Fibroblast of lung (primary cell): ENCODE measurements around the gene MYRIP. TPM values are rescaled to one million over a fixed set of nuclear protein-coding genes. Genes with fewer than 3 reads are reported as not detected.

Experiments
- DNase-seq, 2 donors: peaks; one replicate each; pipeline versions ENCODE4 v3.0.0 to v3.0.0-alpha.2; 2010; ENCODE audit warnings: low read depth in 2 of 2
- H2AFZ ChIP-seq: 2 replicates; pipeline ENCODE4 v1.5.1; 2012; ENCODE audit warnings: low read length, control low read depth, inconsistent platforms
- H3K27ac ChIP-seq: 2 replicates; pipeline ENCODE4 v1.5.1; 2011; ENCODE audit warnings: low read length, control low read depth; ENCODE audit not compliant: insufficient read depth
- H3K27me3 ChIP-seq: 2 replicates; pipeline ENCODE4 v1.5.1; 2011; ENCODE audit warnings: mild to moderate bottlenecking, low read length; ENCODE audit not compliant: control insufficient read depth, insufficient read depth
- H3K36me3 ChIP-seq: 2 replicates; pipeline ENCODE4 v1.5.1; 2011; ENCODE audit warnings: low read length; ENCODE audit not compliant: control insufficient read depth, insufficient read depth
- H3K4me1 ChIP-seq: 2 replicates; pipeline ENCODE4 v1.5.1; 2011; ENCODE audit warnings: low read length; ENCODE audit not compliant: control insufficient read depth, insufficient read depth; ENCODE audit errors: extremely low read depth
- H3K4me2 ChIP-seq: 2 replicates; pipeline ENCODE4 v1.5.1; 2011; ENCODE audit warnings: low read length, control low read depth; ENCODE audit not compliant: insufficient read depth; ENCODE audit errors: extremely low read depth
- H3K4me3 ChIP-seq, 4 experiments: fragments of 200-600 bp in 1 of 4; sonication (generic) in 1 of 4; replicated peaks in 1 of 4; 2 replicates each; pipeline ENCODE4 v1.5.1; 2011 to 2016; ENCODE audit warnings: low read length in 4 of 4, low read depth in 3 of 4, mild to moderate bottlenecking in 3 of 4, control low read depth in 2 of 4, inconsistent platforms in 1 of 4, mixed read lengths in 1 of 4; ENCODE audit not compliant: insufficient read depth in 1 of 4; ENCODE audit errors: control extremely low read depth in 1 of 4
- H3K79me2 ChIP-seq: 2 replicates; pipeline ENCODE4 v1.5.1; 2012; ENCODE audit warnings: mild to moderate bottlenecking, low read length, inconsistent platforms; ENCODE audit not compliant: control insufficient read depth, insufficient read depth
- H3K9ac ChIP-seq: 2 replicates; pipeline ENCODE4 v1.5.1; 2011; ENCODE audit warnings: mild to moderate bottlenecking, low read length, control low read depth; ENCODE audit not compliant: insufficient read depth
- H3K9me3 ChIP-seq: 2 replicates; pipeline ENCODE4 v1.5.1; 2012; ENCODE audit warnings: low read depth, low read length; ENCODE audit not compliant: control insufficient read depth, insufficient read depth
- H4K20me1 ChIP-seq: 2 replicates; pipeline ENCODE4 v1.5.1; 2011; ENCODE audit warnings: low read length; ENCODE audit not compliant: control insufficient read depth, insufficient read depth; ENCODE audit errors: extremely low read depth
- EZH2 ChIP-seq: IDR thresholded peaks from 2 replicates; pipeline ENCODE4 v1.5.1; 2012; ENCODE audit warnings: low read length, control low read depth, mild to moderate bottlenecking; ENCODE audit errors: missing control alignments
- polyA plus RNA-seq, 2 donors: library from polyadenylated mRNA; depleted of rRNA in 1 of 2; stranded (reverse) in 1 of 2; unstranded in 1 of 2; fragments of >200 nt; gene quantifications; 2 replicates each; pipeline ENCODE4 v1.2.1, GENCODE V29; 2011 to 2012; ENCODE audit warnings: missing spikeins in 1 of 2
- total RNA-seq: library from RNA; depleted of rRNA; stranded (reverse); fragments of >200 nt; gene quantifications from 2 replicates; pipeline ENCODE4 v1.2.1, GENCODE V29; 2014
- TF ChIP-seq, protein P1 (sequence below), 2 donors: IDR thresholded peaks in 1 of 2; conservative IDR thresholded peaks in 1 of 2; 1 replicate in 1 of 2; 2 replicates in 1 of 2; pipeline ENCODE4 v1.5.1; 2011 to 2012; ENCODE audit warnings: low read length in 2 of 2, control low read depth in 1 of 2, inconsistent platforms in 1 of 2, low read depth in 1 of 2, mild to moderate bottlenecking in 1 of 2

The MYRIP gene
- total and polyA plus RNA-seq, 2 donors (not counting 1 experiment from before 2014, with no cell fraction given) = 0.02 TPM; not detected in 1

DNA sequence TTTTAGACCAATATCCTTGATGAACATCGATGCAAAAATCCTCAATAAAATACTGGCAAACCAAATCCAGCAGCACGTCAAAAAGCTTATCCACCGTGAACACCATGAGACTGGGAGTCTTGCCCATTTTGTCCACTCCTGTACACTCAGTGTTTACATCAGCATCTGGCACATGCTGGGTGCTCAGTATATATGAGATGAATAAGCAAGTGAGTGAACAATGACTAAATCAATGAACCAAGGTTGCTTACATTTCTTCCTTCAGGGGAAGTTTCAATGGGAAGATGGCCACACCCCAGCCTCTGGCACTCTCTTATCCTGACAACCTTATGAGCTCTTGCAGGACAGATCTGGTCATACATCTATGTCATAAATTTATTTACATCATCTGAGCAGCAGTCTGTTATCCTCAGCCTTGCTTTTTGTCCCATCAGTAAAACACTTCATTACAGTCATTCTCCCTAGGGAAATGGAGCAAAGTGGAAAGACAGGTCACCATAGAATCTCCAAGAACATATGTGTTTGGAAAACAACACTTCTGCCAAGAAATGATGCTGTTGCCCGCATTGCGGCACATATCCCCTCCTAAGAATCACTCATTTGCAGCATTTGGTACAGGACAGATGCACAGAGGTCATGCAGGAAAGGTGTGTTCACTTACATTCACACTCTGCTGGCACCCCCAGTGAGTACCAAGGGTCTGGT is 328.3 kb downstream of the MYRIP start:
- no peaks in the 10 kb centered on the region for H3K9me3 ChIP-seq
- peak; percentile 8 to 51 for DNase-seq

DNA sequence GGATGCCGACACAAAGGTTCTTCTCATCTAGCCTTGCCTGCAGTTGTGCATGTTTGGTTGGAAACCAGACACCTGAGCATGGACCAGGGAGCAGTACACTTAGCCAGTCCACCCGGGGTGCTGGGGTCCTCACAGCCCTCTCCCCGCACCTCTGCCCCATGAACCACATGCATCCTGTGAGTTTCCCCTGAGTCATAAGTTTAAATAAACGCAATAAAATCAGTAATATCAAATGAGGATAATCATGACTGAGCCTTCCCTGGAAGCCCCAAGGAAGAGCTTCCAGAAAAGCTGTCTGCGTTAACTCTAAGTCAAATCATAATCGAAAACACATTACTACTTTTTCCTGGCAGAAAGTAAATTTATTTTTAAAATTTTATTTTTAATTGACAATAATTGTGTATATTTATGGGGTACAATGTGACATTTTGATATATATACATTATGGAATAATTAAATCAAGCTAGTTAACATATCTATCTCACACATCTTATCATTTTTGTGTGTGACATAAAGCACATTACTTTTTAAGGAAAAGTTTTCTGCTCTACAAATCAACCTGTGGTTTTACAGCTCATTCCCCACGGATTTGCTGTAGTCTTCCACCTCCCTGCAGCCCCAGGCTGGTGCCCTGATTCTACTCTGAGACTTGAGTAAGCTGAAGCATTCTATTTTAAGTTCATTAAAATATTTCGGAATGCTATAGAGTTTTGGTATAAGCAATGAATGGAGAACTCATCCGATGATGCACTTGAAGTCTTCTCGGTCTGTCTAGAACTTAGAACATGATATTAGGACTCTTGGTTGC is 334.1 kb downstream of the MYRIP start:
- no peaks in the 10 kb centered on the region for H3K9me3 ChIP-seq
- no peak overlapping the region for H3K27ac ChIP-seq
- H3K4me2 ChIP-seq = no peak overlapping the region
- no peaks in the 10 kb centered on the region for H3K27me3 ChIP-seq
- H4K20me1 ChIP-seq = no peaks in the 10 kb centered on the region
- no peaks in the 10 kb centered on the region for H3K79me2 ChIP-seq
- no peak for TF ChIP-seq EZH2
- TF ChIP-seq, protein P1, sequence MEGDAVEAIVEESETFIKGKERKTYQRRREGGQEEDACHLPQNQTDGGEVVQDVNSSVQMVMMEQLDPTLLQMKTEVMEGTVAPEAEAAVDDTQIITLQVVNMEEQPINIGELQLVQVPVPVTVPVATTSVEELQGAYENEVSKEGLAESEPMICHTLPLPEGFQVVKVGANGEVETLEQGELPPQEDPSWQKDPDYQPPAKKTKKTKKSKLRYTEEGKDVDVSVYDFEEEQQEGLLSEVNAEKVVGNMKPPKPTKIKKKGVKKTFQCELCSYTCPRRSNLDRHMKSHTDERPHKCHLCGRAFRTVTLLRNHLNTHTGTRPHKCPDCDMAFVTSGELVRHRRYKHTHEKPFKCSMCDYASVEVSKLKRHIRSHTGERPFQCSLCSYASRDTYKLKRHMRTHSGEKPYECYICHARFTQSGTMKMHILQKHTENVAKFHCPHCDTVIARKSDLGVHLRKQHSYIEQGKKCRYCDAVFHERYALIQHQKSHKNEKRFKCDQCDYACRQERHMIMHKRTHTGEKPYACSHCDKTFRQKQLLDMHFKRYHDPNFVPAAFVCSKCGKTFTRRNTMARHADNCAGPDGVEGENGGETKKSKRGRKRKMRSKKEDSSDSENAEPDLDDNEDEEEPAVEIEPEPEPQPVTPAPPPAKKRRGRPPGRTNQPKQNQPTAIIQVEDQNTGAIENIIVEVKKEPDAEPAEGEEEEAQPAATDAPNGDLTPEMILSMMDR (conservative IDR thresholded peaks at IDR 0.05 in 1 of 2, IDR thresholded peaks at IDR 0.05 in 1 of 2; ENCODE audit: low read depth in 1 of 2, low read length in 2 of 2) = no peak
- DNase-seq = peak in 1 of 2 donors; percentile 12
- no peak overlapping the region for H3K4me3 ChIP-seq
- H3K9ac ChIP-seq = no peak overlapping the region
- no peaks in the 10 kb centered on the region for H3K4me1 ChIP-seq
- no peak overlapping the region for H2AFZ ChIP-seq
- no peaks in the 10 kb centered on the region for H3K36me3 ChIP-seq

More for the DNA sequence above, 328.3 kb downstream of the MYRIP start:
- H3K27ac ChIP-seq = no peak overlapping the region
- no peak overlapping the region for H3K4me2 ChIP-seq
- no peaks in the 10 kb centered on the region for H4K20me1 ChIP-seq
- H2AFZ ChIP-seq = no peak overlapping the region
- H3K36me3 ChIP-seq = no peaks in the 10 kb centered on the region
- no peaks in the 10 kb centered on the region for H3K79me2 ChIP-seq
- no peak overlapping the region for H3K9ac ChIP-seq
- TF ChIP-seq, protein P1 (conservative IDR thresholded peaks at IDR 0.05 in 1 of 2, IDR thresholded peaks at IDR 0.05 in 1 of 2; ENCODE audit: low read depth in 1 of 2, low read length in 2 of 2) = no peak
- no peak for TF ChIP-seq EZH2
- no peak overlapping the region for H3K4me3 ChIP-seq
- no peaks in the 10 kb centered on the region for H3K4me1 ChIP-seq
- H3K27me3 ChIP-seq = no peaks in the 10 kb centered on the region

DNA sequence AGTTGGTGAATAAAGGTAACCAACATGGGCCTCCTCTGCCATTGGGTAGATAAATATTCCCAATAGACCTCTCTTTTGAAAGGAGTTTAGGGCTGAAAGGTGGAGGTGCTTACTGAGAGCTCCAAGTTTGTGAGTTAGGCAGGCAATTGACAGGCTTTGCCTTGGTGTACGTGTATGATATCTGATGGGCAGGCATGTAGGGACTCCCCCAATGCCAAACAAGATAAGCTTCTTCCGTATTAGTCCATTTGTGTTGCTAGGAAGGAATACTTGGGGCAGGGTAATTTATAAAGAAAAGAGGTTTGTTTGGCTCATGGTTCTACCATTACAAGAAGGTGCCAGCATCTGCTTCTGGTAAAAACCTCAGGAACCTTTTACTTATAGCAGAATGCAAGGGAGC is 339.4 kb downstream of the MYRIP start:
- H3K9ac ChIP-seq = no peak overlapping the region
- TF ChIP-seq, protein P1 (conservative IDR thresholded peaks at IDR 0.05 in 1 of 2, IDR thresholded peaks at IDR 0.05 in 1 of 2; ENCODE audit: low read depth in 1 of 2, low read length in 2 of 2) = no peak
- TF ChIP-seq EZH2 = no peak
- no peaks in the 10 kb centered on the region for H3K27me3 ChIP-seq
- H3K79me2 ChIP-seq = no peaks in the 10 kb centered on the region
- no peaks in the 10 kb centered on the region for H3K9me3 ChIP-seq
- no peaks in the 10 kb centered on the region for H3K4me1 ChIP-seq
- H3K4me2 ChIP-seq = no peak overlapping the region
- no peaks in the 10 kb centered on the region for H3K36me3 ChIP-seq
- no peak overlapping the region for H3K27ac ChIP-seq
- DNase-seq = no peak
- no peak overlapping the region for H3K4me3 ChIP-seq
- no peaks in the 10 kb centered on the region for H4K20me1 ChIP-seq
- H2AFZ ChIP-seq = no peak overlapping the region
